Gastroesophageal sphincter (tissue), 3 donors: ENCODE data around the gene NCF2.

Experiments
- POLR2A ChIP-seq, 2 donors: fragments of 450-650 bp; IDR thresholded peaks; one replicate each; pipeline ENCODE4 v1.6.1; 2017; ENCODE audit warnings: antibody characterized with exemption in 2 of 2, mild to moderate bottlenecking in 2 of 2, moderate library complexity in 1 of 2
- POLR2AphosphoS5 ChIP-seq: sonication (generic); formaldehyde crosslinking; IDR thresholded peaks from one replicate; pipeline ENCODE4 v1.6.1; 2017; ENCODE audit warnings: antibody characterized with exemption
- TF ChIP-seq, protein P1 (sequence below), 4 experiments: fragments of 200-600 bp in 2 of 4; fragments of 450-650 bp in 2 of 4; sonication (generic) in 1 of 4; IDR thresholded peaks; one replicate each; pipeline ENCODE4 v1.5.1; 2017 to 2019; ENCODE audit warnings: antibody characterized with exemption in 4 of 4, mild to moderate bottlenecking in 2 of 4, moderate library complexity in 2 of 4

DNA sequence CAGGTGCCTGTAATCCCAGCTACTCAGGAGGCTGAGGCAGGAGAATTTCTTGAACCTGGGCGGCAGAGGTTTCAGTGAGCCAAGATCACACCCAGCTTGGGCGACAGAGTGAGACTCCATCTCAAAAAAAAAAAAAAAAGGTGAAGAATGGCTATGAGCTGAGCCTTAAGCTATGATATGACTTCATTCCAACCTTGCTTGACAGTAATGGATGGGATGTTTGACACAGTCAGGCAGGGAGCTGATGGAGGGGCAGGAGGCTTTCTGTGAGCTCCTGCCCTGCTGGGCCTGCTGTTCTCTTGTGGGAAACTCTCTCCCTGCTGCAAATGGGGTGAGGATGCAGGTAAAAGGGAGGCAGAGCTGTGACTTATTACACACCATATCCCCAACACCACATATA lies 27.6 kb downstream of the NCF2 start:
- TF ChIP-seq, protein P1, sequence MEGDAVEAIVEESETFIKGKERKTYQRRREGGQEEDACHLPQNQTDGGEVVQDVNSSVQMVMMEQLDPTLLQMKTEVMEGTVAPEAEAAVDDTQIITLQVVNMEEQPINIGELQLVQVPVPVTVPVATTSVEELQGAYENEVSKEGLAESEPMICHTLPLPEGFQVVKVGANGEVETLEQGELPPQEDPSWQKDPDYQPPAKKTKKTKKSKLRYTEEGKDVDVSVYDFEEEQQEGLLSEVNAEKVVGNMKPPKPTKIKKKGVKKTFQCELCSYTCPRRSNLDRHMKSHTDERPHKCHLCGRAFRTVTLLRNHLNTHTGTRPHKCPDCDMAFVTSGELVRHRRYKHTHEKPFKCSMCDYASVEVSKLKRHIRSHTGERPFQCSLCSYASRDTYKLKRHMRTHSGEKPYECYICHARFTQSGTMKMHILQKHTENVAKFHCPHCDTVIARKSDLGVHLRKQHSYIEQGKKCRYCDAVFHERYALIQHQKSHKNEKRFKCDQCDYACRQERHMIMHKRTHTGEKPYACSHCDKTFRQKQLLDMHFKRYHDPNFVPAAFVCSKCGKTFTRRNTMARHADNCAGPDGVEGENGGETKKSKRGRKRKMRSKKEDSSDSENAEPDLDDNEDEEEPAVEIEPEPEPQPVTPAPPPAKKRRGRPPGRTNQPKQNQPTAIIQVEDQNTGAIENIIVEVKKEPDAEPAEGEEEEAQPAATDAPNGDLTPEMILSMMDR (IDR thresholded peaks at IDR 0.05) = no peak
- TF ChIP-seq POLR2A (IDR thresholded peaks at IDR 0.05) (no peak), POLR2AphosphoS5 (no peak)
